Measurements from ENCODE around the gene LRRC4C.

The LRRC4C gene

DNA sequence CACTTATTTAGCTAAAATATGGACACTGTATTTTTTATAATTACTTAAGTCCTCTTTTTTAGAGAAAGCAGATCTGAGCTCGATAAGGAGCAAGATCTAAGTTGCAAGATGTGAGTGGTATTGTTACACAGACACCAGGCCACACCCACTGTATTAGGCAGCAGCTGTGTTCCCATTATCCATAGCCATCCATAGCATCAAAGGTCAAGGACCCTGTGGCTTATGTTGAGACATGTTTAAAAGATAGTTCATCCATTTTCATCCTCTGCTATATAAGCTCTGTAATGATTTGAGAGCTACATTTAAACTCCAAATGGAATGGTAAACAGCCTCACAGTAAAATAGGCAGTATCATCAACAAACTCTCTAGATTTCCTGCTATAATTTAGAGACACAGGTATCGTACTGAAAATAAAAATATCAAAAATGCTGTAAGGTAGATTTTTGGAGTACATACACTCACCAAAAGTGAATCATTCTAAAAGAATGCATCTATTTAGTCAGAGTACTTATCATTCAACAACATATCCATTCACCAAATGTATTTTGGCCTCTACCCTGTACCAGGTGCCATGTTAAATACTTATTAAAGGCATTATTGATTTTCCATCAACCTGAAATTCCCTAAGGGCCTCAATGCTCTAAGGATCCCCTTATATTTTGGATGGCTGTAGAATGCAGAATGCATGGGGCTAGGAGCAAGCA lies 574.0 kb downstream of the LRRC4C start:
- Histone ChIP-seq H2BK120ac (ENCODE audit: insufficient read depth, low read length, poor library complexity) (no peak overlapping the region), H3K4ac (ENCODE audit: low read depth, low read length) (no peak overlapping the region), H2AFZ (ENCODE audit: insufficient read depth, low read length, poor library complexity) (no peak overlapping the region), H3K79me1 (ENCODE audit: low read length) (no peaks in the 10 kb centered on the region), H3K27me3 (ENCODE audit: insufficient read depth, low read length) (no peaks in the 10 kb centered on the region), H3K4me1 (ENCODE audit: control insufficient read depth in 1 of 2, insufficient read depth in 2 of 2, low read length in 2 of 2) (no peaks in the 10 kb centered on the region), H3K79me2 (ENCODE audit: control insufficient read depth, insufficient read depth, low read length, poor library complexity) (no peaks in the 10 kb centered on the region), H3K9me3 (ENCODE audit: insufficient read depth, low read depth, low read length) (no peaks in the 10 kb centered on the region), H4K12ac (ENCODE audit: low read depth, low read length) (no peak overlapping the region), H4K8ac (ENCODE audit: low read depth, low read length) (no peak overlapping the region), H3K27ac (ENCODE audit: low read depth, low read length) (no peak overlapping the region), H3K14ac (ENCODE audit: low read length) (no peak overlapping the region), H3K23ac (ENCODE audit: low read length) (no peak overlapping the region), H3K4me3 (ENCODE audit: low read depth, low read length) (no peak overlapping the region), H2BK5ac (ENCODE audit: low read depth, low read length, poor library complexity) (no peak overlapping the region), H2BK12ac (ENCODE audit: low read length) (no peak overlapping the region), H3K36me3 (ENCODE audit: control insufficient read depth in 1 of 2, insufficient read depth in 2 of 2, low read length in 2 of 2) (no peaks in the 10 kb centered on the region), H3K18ac (ENCODE audit: low read length) (no peak overlapping the region), H2AK5ac (ENCODE audit: low read length) (no peak overlapping the region), H3K9ac (ENCODE audit: low read length) (no peak overlapping the region), H3K4me2 (ENCODE audit: low read length) (no peak overlapping the region), H4K91ac (ENCODE audit: low read depth, low read length) (no peak overlapping the region)
- WGBS (ENCODE audit: extremely low coverage, insufficient coverage, insufficient read length): no CpG with 5 or more reads among the region's 2 CpGs
- DNase-seq: no peak

DNA sequence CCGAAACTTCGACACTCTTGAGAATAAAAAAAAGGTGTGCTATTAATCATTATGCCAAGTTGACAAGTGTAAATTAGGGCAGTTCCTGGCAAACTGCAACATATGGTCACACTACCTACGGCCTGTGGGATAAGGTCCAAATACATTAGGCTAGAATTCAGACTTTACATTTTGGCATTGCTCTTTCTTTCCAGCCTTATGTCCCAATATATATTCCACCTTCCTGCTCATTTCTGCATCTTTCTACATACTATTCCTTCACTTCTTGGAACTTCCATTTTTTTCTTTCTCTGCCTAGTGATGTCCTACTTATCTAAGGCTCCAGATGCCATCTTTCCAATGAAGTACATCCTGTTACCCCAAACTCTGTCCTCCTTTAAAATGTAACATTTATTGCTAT lies 577.2 kb downstream of the LRRC4C start:
- no peak for DNase-seq
- no peaks in the 10 kb centered on the region for H3K4me1 ChIP-seq (ENCODE audit: control insufficient read depth in 1 of 2, insufficient read depth in 2 of 2, low read length in 2 of 2)
- no peak overlapping the region for H4K8ac ChIP-seq (ENCODE audit: low read depth, low read length)
- H3K18ac ChIP-seq (ENCODE audit: low read length): no peak overlapping the region
- no peak overlapping the region for H2BK5ac ChIP-seq (ENCODE audit: low read depth, low read length, poor library complexity)
- no peak overlapping the region for H2BK12ac ChIP-seq (ENCODE audit: low read length)
- no peak overlapping the region for H4K12ac ChIP-seq (ENCODE audit: low read depth, low read length)
- no peaks in the 10 kb centered on the region for H3K79me1 ChIP-seq (ENCODE audit: low read length)
- no peak overlapping the region for H2BK120ac ChIP-seq (ENCODE audit: insufficient read depth, low read length, poor library complexity)
- H3K23ac ChIP-seq (ENCODE audit: low read length): no peak overlapping the region
- no peak overlapping the region for H3K4me3 ChIP-seq (ENCODE audit: low read depth, low read length)
- no peak overlapping the region for H2AFZ ChIP-seq (ENCODE audit: insufficient read depth, low read length, poor library complexity)
- H3K27me3 ChIP-seq (ENCODE audit: insufficient read depth, low read length): no peaks in the 10 kb centered on the region
- H3K9ac ChIP-seq (ENCODE audit: low read length): no peak overlapping the region
- H2AK5ac ChIP-seq (ENCODE audit: low read length): no peak overlapping the region
- no peak overlapping the region for H4K91ac ChIP-seq (ENCODE audit: low read depth, low read length)
- H3K9me3 ChIP-seq (ENCODE audit: insufficient read depth, low read depth, low read length): no peaks in the 10 kb centered on the region
- H3K4me2 ChIP-seq (ENCODE audit: low read length): no peak overlapping the region
- H3K4ac ChIP-seq (ENCODE audit: low read depth, low read length): no peak overlapping the region
- H3K14ac ChIP-seq (ENCODE audit: low read length): no peak overlapping the region
- no CpG with 5 or more reads among the region's 3 CpGs for WGBS (ENCODE audit: extremely low coverage, insufficient coverage, insufficient read length)
- H3K27ac ChIP-seq (ENCODE audit: low read depth, low read length): no peak overlapping the region
- H3K36me3 ChIP-seq (ENCODE audit: control insufficient read depth in 1 of 2, insufficient read depth in 2 of 2, low read length in 2 of 2): no peaks in the 10 kb centered on the region
- no peaks in the 10 kb centered on the region for H3K79me2 ChIP-seq (ENCODE audit: control insufficient read depth, insufficient read depth, low read length, poor library complexity)

DNA sequence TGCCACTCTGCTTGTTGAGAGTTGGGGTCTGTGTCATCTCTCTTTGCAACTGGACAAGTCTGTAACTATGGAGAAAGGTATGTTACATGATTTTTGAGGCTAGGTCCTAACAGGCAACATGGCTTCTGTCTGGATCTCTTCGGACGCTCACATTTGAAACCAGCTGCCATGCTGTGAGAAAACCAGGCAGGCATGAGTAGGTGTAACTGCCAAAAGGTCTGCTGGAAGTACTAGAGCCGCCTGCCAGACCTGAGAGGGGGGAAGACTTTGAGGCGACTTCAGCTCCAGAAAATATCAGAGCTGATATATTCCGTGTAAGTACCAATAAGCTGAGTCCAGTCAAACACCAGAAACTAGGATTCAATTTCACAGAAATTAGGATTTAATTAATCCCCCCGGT lies 579.5 kb downstream of the LRRC4C start:
- Histone ChIP-seq H4K12ac (ENCODE audit: low read depth, low read length) (no peak overlapping the region), H4K8ac (ENCODE audit: low read depth, low read length) (no peak overlapping the region), H3K23ac (ENCODE audit: low read length) (no peak overlapping the region), H3K9me3 (ENCODE audit: insufficient read depth, low read depth, low read length) (no peaks in the 10 kb centered on the region), H3K27ac (ENCODE audit: low read depth, low read length) (no peak overlapping the region), H3K18ac (ENCODE audit: low read length) (no peak overlapping the region), H2BK12ac (ENCODE audit: low read length) (no peak overlapping the region), H3K79me2 (ENCODE audit: control insufficient read depth, insufficient read depth, low read length, poor library complexity) (no peaks in the 10 kb centered on the region), H3K4me1 (ENCODE audit: control insufficient read depth in 1 of 2, insufficient read depth in 2 of 2, low read length in 2 of 2) (peaks cover 0 to 3% of the 10 kb centered on the region in 2 experiments), H3K9ac (ENCODE audit: low read length) (no peak overlapping the region), H3K4me3 (ENCODE audit: low read depth, low read length) (no peak overlapping the region), H3K79me1 (ENCODE audit: low read length) (no peaks in the 10 kb centered on the region), H2AFZ (ENCODE audit: insufficient read depth, low read length, poor library complexity) (no peak overlapping the region), H3K14ac (ENCODE audit: low read length) (no peak overlapping the region), H3K27me3 (ENCODE audit: insufficient read depth, low read length) (no peaks in the 10 kb centered on the region), H4K91ac (ENCODE audit: low read depth, low read length) (no peak overlapping the region), H2BK5ac (ENCODE audit: low read depth, low read length, poor library complexity) (no peak overlapping the region), H3K4ac (ENCODE audit: low read depth, low read length) (no peak overlapping the region), H2BK120ac (ENCODE audit: insufficient read depth, low read length, poor library complexity) (no peak overlapping the region), H3K4me2 (ENCODE audit: low read length) (no peak overlapping the region), H2AK5ac (ENCODE audit: low read length) (no peak overlapping the region), H3K36me3 (ENCODE audit: control insufficient read depth in 1 of 2, insufficient read depth in 2 of 2, low read length in 2 of 2) (no peaks in the 10 kb centered on the region)
- no CpG with 5 or more reads among the region's 6 CpGs for WGBS (ENCODE audit: extremely low coverage, insufficient coverage, insufficient read length)
- no peak for DNase-seq

DNA sequence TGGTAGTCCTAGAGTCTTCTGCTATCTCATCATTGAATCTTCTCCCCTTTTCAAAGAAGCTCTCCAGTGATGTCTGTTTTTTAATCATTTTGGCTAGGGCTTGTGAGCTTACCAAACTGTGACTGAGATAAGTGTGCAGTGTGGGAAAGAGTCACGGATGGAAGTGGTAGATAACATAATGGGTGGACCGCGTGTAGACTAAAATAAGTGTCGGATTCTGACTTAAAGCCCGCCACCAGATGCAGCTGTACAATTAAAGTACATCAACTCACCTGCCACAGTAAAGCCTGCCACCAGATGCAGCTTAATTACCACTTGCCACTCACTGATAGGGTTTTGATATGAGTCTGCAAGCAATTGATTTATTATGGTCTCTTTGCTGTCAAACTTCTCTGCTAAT lies 581.5 kb downstream of the LRRC4C start:
- WGBS (ENCODE audit: extremely low coverage, insufficient coverage, insufficient read length): no CpG with 5 or more reads among the region's 5 CpGs

More for the DNA sequence above, 581.5 kb downstream of the LRRC4C start:
- H4K8ac ChIP-seq (ENCODE audit: low read depth, low read length): no peak overlapping the region
- H2AFZ ChIP-seq (ENCODE audit: insufficient read depth, low read length, poor library complexity): no peak overlapping the region
- H3K79me1 ChIP-seq (ENCODE audit: low read length): no peaks in the 10 kb centered on the region
- no peak overlapping the region for H3K4ac ChIP-seq (ENCODE audit: low read depth, low read length)
- no peaks in the 10 kb centered on the region for H3K36me3 ChIP-seq (ENCODE audit: control insufficient read depth in 1 of 2, insufficient read depth in 2 of 2, low read length in 2 of 2)
- H3K18ac ChIP-seq (ENCODE audit: low read length): no peak overlapping the region
- no peak overlapping the region for H3K9ac ChIP-seq (ENCODE audit: low read length)
- H4K91ac ChIP-seq (ENCODE audit: low read depth, low read length): no peak overlapping the region
- H3K27me3 ChIP-seq (ENCODE audit: insufficient read depth, low read length): no peaks in the 10 kb centered on the region
- H3K14ac ChIP-seq (ENCODE audit: low read length): no peak overlapping the region
- H3K4me2 ChIP-seq (ENCODE audit: low read length): no peak overlapping the region
- H2BK5ac ChIP-seq (ENCODE audit: low read depth, low read length, poor library complexity): no peak overlapping the region
- H3K23ac ChIP-seq (ENCODE audit: low read length): no peak overlapping the region
- no peak for DNase-seq
- H3K79me2 ChIP-seq (ENCODE audit: control insufficient read depth, insufficient read depth, low read length, poor library complexity): no peaks in the 10 kb centered on the region
- no peak overlapping the region for H2BK12ac ChIP-seq (ENCODE audit: low read length)
- H4K12ac ChIP-seq (ENCODE audit: low read depth, low read length): no peak overlapping the region
- H3K9me3 ChIP-seq (ENCODE audit: insufficient read depth, low read depth, low read length): no peaks in the 10 kb centered on the region
- H3K27ac ChIP-seq (ENCODE audit: low read depth, low read length): no peak overlapping the region
- no peak overlapping the region for H2AK5ac ChIP-seq (ENCODE audit: low read length)
- no peak overlapping the region for H2BK120ac ChIP-seq (ENCODE audit: insufficient read depth, low read length, poor library complexity)
- H3K4me3 ChIP-seq (ENCODE audit: low read depth, low read length): no peak overlapping the region
- H3K4me1 ChIP-seq (ENCODE audit: control insufficient read depth in 1 of 2, insufficient read depth in 2 of 2, low read length in 2 of 2): peaks cover 0 to 3% of the 10 kb centered on the region in 2 experiments
